ENCODE results near the gene ATP5F1D. TPM values are rescaled to one million over a fixed set of nuclear protein-coding genes. Genes with fewer than 3 reads are reported as not detected.

Gene ATP5F1D
- total and polyA plus RNA-seq, 12 donors, result 491 to 2,879 (median 562) TPM

- Histone ChIP-seq H3K36me3 (peaks cover 0 to 67% (median 30%) of the 10 kb centered on the region in 9 donors), H3K9me3 (no peaks in the 10 kb centered on the region), H3K27ac (no peak overlapping the region), H3K4me3 (no peak overlapping the region), H3K4me1 (peaks cover 2 to 21% (median 8%) of the 10 kb centered on the region in 9 donors), H3K27me3 (no peaks in the 10 kb centered on the region)
- ATAC-seq, result no peak
- intact Hi-C loops (cut with DNase I), result no loop called here
- WGBS, 2 donors, result 95 to 96% methylated on average over 49 to 50 of the region's 50 CpGs
- no peak for DNase-seq
- no peak for TF ChIP-seq CTCF (IDR thresholded peaks at IDR 0.05)
These were observed 14.8 kb upstream of the ATP5F1D start for GRCh38 chr19:1226522-1227303.

DNA sequence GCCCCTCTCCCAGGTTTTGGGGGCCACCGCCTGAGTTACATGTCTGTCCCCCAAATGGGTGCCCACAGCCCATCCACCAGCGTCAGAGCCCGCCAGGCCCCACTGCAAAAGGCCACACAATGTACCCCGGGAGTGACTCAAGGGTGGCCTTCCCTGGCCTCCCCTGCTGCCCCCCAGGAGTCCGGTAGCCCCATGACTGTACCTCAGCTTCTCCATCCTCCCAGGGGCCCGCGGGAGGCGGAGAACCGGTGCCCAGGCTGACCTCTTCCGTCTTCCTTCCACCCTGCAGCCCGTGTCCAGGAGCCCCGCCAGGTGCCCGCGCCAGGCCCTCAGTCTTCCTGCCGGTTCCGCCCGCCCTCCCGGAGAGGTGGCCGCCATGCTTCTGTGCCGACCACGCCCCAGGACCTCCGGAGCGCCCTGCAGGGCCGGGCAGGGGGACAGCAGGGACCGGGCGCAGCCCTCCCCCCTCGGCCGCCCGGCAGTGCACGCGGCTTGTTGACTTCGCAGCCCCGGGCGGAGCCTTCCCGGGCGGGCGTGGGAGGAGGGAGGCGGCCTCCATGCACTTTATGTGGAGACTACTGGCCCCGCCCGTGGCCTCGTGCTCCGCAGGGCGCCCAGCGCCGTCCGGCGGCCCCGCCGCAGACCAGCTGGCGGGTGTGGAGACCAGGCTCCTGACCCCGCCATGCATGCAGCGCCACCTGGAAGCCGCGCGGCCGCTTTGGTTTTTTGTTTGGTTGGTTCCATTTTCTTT lies 14.1 kb upstream of the ATP5F1D start:
- 92 to 94% methylated on average over 56 of the region's 56 CpGs for WGBS, 2 donors
- no peaks in the 10 kb centered on the region for H3K9me3 ChIP-seq
- no peak overlapping the region for H3K4me3 ChIP-seq
- H3K4me1 ChIP-seq, result peaks cover 0 to 19% (median 6%) of the 10 kb centered on the region in 9 donors
- ATAC-seq (no peak), DNase-seq (no peak)
- no peaks in the 10 kb centered on the region for H3K27me3 ChIP-seq
- no peak for TF ChIP-seq CTCF (IDR thresholded peaks at IDR 0.05)
- no peak overlapping the region for H3K27ac ChIP-seq
- H3K36me3 ChIP-seq, result peaks cover 0 to 59% (median 30%) of the 10 kb centered on the region in 9 donors
- intact Hi-C loops (cut with DNase I), result no loop called here

DNA sequence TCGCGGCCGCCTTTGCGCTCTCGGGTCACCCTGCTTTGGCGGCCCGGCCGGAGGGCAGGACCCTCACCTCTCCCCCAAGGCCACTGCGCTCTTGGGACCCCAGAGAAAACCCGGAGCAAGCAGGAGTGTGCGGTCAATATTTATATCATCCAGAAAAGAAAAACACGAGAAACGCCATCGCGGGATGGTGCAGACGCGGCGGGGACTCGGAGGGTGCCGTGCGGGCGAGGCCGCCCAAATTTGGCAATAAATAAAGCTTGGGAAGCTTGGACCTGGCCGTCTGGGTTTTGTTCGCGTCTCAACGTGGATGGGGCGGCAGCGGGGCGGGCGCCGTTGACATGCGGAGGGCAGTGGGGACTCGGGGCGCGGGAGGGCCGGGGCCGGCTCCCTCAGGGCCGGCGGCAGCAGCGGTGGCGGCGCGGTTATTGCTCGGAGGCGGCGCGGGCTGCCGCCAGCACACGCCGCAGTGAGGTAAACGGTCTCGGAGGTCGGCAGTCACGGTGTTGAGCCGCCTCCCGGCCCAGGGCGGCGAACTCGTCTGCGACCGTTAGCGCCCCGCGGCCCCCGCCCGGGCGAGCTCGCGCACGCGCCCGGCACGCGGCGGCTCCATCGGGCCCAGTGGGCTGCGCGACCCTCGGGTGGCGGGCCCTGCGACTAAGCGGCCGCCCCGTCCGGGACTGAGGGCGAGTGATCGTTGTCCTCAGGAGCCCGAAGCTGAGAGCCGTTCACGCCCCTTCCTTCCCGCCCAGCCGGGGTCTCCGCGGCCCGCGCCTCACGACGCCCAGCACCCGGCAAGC lies 13.2 kb upstream of the ATP5F1D start:
- no peak for DNase-seq
- Histone ChIP-seq H3K27me3 (no peaks in the 10 kb centered on the region), H3K9me3 (no peaks in the 10 kb centered on the region), H3K4me3 (no peak overlapping the region), H3K4me1 (peaks cover 7 to 19% (median 13%) of the 10 kb centered on the region in 9 donors), H3K27ac (no peak overlapping the region), H3K36me3 (peaks cover 0 to 50% (median 26%) of the 10 kb centered on the region in 9 donors)
- WGBS, 2 donors, result 97% methylated on average over 68 to 100 of the region's 100 CpGs
- intact Hi-C loops (cut with DNase I), result no loop called here
- no peak for ATAC-seq
- no peak for TF ChIP-seq CTCF (IDR thresholded peaks at IDR 0.05)
